HG02571 (cell line): ENCODE data around the gene COX4I1.

Experiments
- ATAC-seq: cut with Tn5 transposase; IDR thresholded peaks from one replicate; pipeline ENCODE4 v1.9.1; 2021; ENCODE audit warnings: mild to moderate bottlenecking, moderate library complexity; ENCODE audit not compliant: unreplicated experiment

COX4I1 gene

DNA sequence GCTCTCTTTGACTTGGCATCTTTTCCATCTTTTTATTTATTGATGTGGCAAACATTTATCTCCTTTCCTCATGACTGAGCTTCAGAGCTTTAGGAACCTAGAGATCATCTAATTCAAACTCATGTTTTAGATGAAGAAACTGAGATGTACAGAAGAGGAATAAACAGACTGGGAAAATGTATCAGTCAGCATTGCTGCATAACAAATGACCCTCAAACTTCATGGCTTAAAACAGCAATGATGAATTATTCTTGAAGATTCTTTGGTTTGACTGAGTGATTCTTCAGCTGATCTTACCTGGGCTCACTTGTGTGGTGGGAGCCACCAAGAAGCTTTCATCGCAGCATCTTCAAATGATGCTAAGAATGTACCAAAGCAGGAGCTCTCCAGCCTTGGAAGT, 55.4 kb downstream of the COX4I1 start:
- no peak for ATAC-seq

DNA sequence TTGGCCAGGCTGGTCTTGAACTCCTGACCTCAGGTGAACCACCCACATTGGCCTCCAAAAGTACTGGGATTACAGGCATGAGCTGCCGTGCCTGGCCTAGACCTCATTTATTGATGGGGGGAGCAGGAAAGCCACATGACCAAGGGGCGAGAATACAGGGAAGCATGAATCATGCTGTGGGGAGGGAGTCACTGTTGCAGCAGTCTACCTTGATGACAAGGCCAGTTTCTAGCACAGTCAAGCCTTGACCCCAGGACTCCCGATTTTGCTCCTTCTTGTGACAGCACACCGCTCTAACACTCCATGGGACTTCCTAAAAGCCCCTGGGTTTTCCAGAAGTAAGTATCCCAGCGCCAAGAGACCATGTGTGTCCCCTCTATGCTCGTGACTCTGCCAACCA, 56.6 kb downstream of the COX4I1 start:
- ATAC-seq, result no peak

DNA sequence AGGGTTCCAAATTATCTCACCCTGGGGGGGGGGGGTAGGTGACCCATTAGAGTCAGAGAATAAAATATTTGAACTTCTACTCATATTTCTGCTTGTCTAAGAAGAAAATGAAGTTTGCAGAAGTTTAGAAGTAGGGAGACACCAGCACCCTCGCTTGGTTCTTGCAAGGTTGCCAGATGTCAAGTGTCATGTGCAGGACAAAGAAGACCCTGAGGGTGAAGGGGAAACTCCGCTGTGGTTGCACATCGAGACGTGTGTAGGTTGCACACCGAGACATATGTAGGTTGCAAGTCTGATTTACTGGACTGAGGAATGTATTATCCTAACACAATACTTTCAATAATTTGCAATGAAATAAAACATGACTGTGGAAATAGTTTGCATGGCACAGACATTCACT, 57.1 kb downstream of the COX4I1 start:
- no peak for ATAC-seq
